ENCODE data around the gene SLCO3A1.

SLCO3A1 gene

GRCh38 chr15:92143765-92144164 lies 290.3 kb downstream of the SLCO3A1 start:
- no peak for DNase-seq

- DNase-seq, result no peak
Measured at GRCh38 chr15:92146511-92147150, 293.1 kb downstream of the SLCO3A1 start.

GRCh38 chr15:92149029-92149428 lies 295.5 kb downstream of the SLCO3A1 start:
- no peak for DNase-seq

- no peak for DNase-seq
Measured at GRCh38 chr15:92149465-92149864, 296.0 kb downstream of the SLCO3A1 start.

GRCh38 chr15:92151168-92151567 lies 297.7 kb downstream of the SLCO3A1 start:
- DNase-seq, result no peak

- DNase-seq, result no peak
Measured at GRCh38 chr15:92151741-92152140, 298.2 kb downstream of the SLCO3A1 start.

- no peak for DNase-seq
Measured at GRCh38 chr15:92152983-92153382, 299.5 kb downstream of the SLCO3A1 start.

GRCh38 chr15:92153620-92154019 lies 300.1 kb downstream of the SLCO3A1 start:
- no peak for DNase-seq

- no peak for DNase-seq
Measured at GRCh38 chr15:92155934-92156333, 302.4 kb downstream of the SLCO3A1 start.

GRCh38 chr15:92157666-92158298 lies 304.3 kb downstream of the SLCO3A1 start:
- DNase-seq, result no peak

GRCh38 chr15:92158426-92158825 lies 304.9 kb downstream of the SLCO3A1 start:
- DNase-seq, result peak; percentile 61

GRCh38 chr15:92159481-92159880 lies 306.0 kb downstream of the SLCO3A1 start:
- no peak for DNase-seq

GRCh38 chr15:92159906-92160841 lies 306.7 kb downstream of the SLCO3A1 start:
- DNase-seq, result no peak

GRCh38 chr15:92161039-92161670 lies 307.6 kb downstream of the SLCO3A1 start:
- no peak for DNase-seq

- no peak for DNase-seq
Measured at GRCh38 chr15:92162657-92163056, 309.1 kb downstream of the SLCO3A1 start.

GRCh38 chr15:92163641-92164040 lies 310.1 kb downstream of the SLCO3A1 start:
- DNase-seq, result peak; percentile 4

GRCh38 chr15:92164327-92165000 lies 311.0 kb downstream of the SLCO3A1 start:
- DNase-seq, result no peak

GRCh38 chr15:92165001-92165346 lies 311.5 kb downstream of the SLCO3A1 start:
- DNase-seq, result no peak

- no peak for DNase-seq
Measured at GRCh38 chr15:92166029-92166428, 312.5 kb downstream of the SLCO3A1 start.

GRCh38 chr15:92166751-92167405 lies 313.4 kb downstream of the SLCO3A1 start:
- DNase-seq, result no peak

- DNase-seq, result no peak
Measured at GRCh38 chr15:92167451-92167850, 313.9 kb downstream of the SLCO3A1 start.

- DNase-seq, result no peak
Measured at GRCh38 chr15:92168066-92168683, 314.7 kb downstream of the SLCO3A1 start.
